GM06990 (cell line): ENCODE measurements around the gene SPTB.

Source experiments
- DNase-seq: peaks from one replicate; pipeline ENCODE4 v3.0.0-alpha.2; 2011; ENCODE audit not compliant: insufficient read length; ENCODE audit errors: extremely low read depth
- H3K27me3 ChIP-seq: replicated peaks from 2 replicates; pipeline ENCODE4 v1.6.0; 2011; ENCODE audit warnings: low read length; ENCODE audit not compliant: control insufficient read depth, insufficient read depth
- H3K36me3 ChIP-seq: 2 replicates; pipeline ENCODE4 v1.5.1; 2011; ENCODE audit warnings: low read length; ENCODE audit not compliant: control insufficient read depth, insufficient read depth
- H3K4me3 ChIP-seq: replicated peaks from 2 replicates; pipeline ENCODE4 v1.5.1; 2011; ENCODE audit warnings: low read depth, mild to moderate bottlenecking, control low read depth, low read length
- TF ChIP-seq, protein P1 (sequence below): IDR thresholded peaks from 2 replicates; pipeline ENCODE4 v1.5.1; 2011; ENCODE audit warnings: low read length, control low read depth, mild to moderate bottlenecking, inconsistent platforms; ENCODE audit not compliant: insufficient read depth, poor library complexity, severe bottlenecking

The SPTB gene

GRCh38 chr14:64736271-64737169 is 143.2 kb downstream of the SPTB start:
- no peak for DNase-seq

DNA sequence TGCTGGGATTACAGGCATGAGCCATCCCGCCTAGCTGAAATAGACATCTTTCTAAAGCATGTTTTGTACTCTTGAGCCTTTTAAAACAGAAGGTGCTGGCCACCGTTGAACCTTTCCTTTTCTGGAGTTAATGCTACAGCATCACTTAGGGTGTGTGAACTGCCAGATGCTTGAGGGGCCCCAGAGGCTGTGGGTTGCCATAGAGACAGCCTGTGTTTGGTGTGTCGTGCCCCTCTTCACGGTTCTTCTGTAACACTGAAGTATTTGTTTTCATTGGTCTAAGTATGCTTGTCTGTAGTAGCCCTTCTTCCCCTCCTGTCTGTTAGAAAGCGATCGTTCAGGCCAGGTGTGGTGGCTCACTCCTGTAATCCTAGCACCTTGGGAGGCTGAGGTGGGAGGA is 144.7 kb downstream of the SPTB start:
- H3K36me3 ChIP-seq: no peaks in the 10 kb centered on the region
- H3K27me3 ChIP-seq: no peaks in the 10 kb centered on the region
- TF ChIP-seq, protein P1, sequence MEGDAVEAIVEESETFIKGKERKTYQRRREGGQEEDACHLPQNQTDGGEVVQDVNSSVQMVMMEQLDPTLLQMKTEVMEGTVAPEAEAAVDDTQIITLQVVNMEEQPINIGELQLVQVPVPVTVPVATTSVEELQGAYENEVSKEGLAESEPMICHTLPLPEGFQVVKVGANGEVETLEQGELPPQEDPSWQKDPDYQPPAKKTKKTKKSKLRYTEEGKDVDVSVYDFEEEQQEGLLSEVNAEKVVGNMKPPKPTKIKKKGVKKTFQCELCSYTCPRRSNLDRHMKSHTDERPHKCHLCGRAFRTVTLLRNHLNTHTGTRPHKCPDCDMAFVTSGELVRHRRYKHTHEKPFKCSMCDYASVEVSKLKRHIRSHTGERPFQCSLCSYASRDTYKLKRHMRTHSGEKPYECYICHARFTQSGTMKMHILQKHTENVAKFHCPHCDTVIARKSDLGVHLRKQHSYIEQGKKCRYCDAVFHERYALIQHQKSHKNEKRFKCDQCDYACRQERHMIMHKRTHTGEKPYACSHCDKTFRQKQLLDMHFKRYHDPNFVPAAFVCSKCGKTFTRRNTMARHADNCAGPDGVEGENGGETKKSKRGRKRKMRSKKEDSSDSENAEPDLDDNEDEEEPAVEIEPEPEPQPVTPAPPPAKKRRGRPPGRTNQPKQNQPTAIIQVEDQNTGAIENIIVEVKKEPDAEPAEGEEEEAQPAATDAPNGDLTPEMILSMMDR: no peak
- H3K4me3 ChIP-seq: no peak overlapping the region
- no peak for DNase-seq

More at GRCh38 chr14:64736271-64737169, 143.2 kb downstream of the SPTB start:
- TF ChIP-seq, protein P1: no peak
- H3K4me3 ChIP-seq: no peak overlapping the region
- no peaks in the 10 kb centered on the region for H3K36me3 ChIP-seq
- H3K27me3 ChIP-seq: no peaks in the 10 kb centered on the region

DNA sequence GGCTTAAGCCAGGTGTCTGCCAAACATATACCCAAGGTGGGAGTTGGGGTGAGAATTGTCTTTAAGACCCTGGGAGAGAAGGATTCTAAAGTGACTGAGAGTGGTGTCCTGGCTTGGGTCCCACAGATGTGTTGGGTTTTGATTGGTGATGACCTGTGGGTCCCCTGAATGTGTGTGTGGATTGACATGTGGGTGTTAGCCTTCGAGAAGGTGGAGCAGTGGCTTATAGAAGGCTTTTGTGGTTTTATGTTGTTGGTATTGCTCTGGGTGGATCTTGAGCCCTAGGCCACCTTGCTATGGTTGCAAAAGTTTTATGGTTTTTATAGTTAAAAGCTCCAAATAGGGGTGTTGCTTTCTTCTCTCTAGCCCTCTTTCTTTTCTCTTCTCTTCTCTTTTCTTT is 145.8 kb downstream of the SPTB start:
- Histone ChIP-seq H3K4me3 (no peak overlapping the region), H3K27me3 (no peaks in the 10 kb centered on the region), H3K36me3 (no peaks in the 10 kb centered on the region)
- no peak for DNase-seq
- TF ChIP-seq, protein P1: no peak

DNA sequence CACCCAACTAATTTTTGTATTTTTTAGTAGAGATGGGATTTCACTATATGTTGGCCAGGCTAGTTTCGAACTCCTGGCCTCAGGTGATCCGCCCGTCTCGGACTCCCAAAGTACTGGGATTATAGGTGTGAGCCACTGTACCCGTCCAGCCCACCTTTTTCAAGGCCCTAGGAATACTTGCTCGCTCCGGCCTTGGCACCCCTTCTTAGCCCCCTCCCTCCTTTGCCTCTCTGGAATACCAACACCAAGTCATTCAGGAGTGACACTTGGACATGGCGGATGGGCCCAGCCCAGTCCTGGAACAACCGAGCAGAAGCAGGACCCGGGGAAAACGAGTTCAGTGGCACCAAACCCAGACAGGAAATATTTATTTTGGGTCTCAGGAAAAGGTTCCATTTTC is 146.4 kb downstream of the SPTB start:
- H3K4me3 ChIP-seq: no peak overlapping the region
- H3K36me3 ChIP-seq: no peaks in the 10 kb centered on the region
- no peaks in the 10 kb centered on the region for H3K27me3 ChIP-seq
- TF ChIP-seq, protein P1: no peak
- no peak for DNase-seq

- no peaks in the 10 kb centered on the region for H3K36me3 ChIP-seq
Observed at GRCh38 chr14:64732536-64733120, 147.1 kb downstream of the SPTB start.

More at GRCh38 chr14:64732536-64733120, 147.1 kb downstream of the SPTB start:
- no peaks in the 10 kb centered on the region for H3K27me3 ChIP-seq
- no peak for DNase-seq
- H3K4me3 ChIP-seq: no peak overlapping the region
- TF ChIP-seq, protein P1: no peak
